GM12864 (cell line): ENCODE data around the gene THRA.
A peak's percentile ranks its signal among the peaks of the same experiment; 100 is the strongest.

ENCODE experiments used
- DNase-seq: peaks from one replicate; pipeline ENCODE4 v3.0.0-alpha.2; 2011; ENCODE audit warnings: low read depth
- H3K4me3 ChIP-seq: 2 replicates; pipeline ENCODE4 v1.5.1; 2011; ENCODE audit warnings: mild to moderate bottlenecking, low read depth, low read length, control low read depth
- TF ChIP-seq, protein P1 (sequence below): IDR thresholded peaks from 2 replicates; pipeline ENCODE4 v1.5.1; 2011; ENCODE audit warnings: low read depth, mild to moderate bottlenecking, moderate library complexity, low read length, control low read depth, inconsistent platforms; ENCODE audit errors: missing control alignments

THRA gene

DNA sequence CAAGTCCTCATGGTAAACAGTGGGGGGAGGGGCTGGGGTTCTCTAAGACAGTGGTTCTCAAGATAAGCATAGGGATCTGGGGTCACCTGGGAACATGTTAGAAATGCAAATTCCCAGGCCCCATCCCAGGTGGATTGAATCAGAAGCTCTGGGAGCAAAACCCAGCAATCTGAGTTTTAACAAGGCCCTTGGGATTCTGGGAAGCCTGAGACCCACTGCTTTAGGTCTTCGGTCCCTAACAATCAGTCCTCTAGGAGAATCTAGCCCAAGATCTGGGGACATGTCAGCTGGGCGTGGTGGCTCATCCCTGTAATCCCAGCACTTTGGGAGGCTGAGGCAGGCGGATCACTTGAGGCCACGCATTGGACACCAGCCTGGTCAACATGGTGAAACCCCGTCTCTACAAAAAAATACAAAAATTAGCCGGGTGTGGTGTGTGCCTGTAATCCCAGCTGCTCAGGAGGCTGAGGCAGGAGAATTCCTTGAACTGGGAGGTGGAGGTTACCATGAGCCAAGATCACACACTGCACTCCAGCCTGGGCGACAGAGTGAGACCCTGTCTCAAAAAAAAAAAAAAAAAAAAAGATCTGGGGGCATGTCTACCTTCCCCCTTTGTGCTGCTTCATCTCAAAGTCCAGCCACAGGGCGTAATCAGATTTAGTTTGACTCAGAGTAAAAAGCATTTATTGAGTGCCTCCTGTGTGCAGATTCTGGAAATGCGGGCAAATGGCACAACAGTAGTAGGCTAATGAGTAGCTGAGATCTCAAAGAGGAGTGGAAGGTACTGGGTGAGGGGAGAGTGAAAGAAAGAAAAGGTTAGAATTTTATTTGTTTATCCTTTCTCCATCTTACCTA lies 46.4 kb downstream of the THRA start:
- no peak for DNase-seq
- TF ChIP-seq, protein P1, sequence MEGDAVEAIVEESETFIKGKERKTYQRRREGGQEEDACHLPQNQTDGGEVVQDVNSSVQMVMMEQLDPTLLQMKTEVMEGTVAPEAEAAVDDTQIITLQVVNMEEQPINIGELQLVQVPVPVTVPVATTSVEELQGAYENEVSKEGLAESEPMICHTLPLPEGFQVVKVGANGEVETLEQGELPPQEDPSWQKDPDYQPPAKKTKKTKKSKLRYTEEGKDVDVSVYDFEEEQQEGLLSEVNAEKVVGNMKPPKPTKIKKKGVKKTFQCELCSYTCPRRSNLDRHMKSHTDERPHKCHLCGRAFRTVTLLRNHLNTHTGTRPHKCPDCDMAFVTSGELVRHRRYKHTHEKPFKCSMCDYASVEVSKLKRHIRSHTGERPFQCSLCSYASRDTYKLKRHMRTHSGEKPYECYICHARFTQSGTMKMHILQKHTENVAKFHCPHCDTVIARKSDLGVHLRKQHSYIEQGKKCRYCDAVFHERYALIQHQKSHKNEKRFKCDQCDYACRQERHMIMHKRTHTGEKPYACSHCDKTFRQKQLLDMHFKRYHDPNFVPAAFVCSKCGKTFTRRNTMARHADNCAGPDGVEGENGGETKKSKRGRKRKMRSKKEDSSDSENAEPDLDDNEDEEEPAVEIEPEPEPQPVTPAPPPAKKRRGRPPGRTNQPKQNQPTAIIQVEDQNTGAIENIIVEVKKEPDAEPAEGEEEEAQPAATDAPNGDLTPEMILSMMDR, result peak; percentile 28
- no peak overlapping the region for H3K4me3 ChIP-seq

DNA sequence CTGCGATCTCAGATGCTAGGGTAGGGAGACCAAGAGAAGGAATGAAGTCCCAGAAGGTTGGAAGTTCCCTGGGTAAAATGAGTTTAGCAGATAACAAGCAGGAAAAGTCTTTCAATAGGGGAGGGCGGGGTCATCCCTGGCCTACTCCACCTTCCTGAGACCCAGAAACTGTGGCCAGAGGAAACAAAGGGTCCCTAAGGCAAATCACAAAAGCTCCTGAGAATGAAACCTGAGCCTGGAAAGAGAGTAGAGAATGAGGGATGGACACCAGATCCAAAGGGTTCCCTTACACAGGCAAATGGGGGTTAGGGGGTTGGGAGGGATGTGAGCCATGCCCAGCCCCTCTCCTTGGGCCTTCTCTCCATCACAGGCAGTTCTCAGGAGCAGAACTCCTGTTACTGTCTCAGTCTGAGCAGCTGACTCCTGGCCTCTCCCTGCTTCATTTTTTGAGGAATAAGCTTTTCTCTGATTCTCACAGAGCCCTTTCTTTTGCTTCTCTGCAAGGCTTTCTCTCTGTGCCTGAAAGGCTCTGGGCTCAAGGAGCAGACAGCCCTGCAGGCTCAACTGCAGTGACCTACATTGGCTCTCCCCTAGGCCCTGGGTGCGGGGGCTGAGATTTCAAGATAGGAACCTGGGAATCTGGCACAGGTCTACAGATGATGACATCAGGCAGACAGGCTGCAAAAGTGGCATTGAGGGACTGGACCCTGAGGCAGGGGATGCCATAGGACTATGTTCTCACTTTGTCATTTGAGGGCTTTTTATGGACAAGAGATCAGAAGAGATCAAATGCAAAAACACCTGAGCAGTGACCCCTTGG lies 47.5 kb downstream of the THRA start:
- no peak overlapping the region for H3K4me3 ChIP-seq
- TF ChIP-seq, protein P1, result no peak
- no peak for DNase-seq

DNA sequence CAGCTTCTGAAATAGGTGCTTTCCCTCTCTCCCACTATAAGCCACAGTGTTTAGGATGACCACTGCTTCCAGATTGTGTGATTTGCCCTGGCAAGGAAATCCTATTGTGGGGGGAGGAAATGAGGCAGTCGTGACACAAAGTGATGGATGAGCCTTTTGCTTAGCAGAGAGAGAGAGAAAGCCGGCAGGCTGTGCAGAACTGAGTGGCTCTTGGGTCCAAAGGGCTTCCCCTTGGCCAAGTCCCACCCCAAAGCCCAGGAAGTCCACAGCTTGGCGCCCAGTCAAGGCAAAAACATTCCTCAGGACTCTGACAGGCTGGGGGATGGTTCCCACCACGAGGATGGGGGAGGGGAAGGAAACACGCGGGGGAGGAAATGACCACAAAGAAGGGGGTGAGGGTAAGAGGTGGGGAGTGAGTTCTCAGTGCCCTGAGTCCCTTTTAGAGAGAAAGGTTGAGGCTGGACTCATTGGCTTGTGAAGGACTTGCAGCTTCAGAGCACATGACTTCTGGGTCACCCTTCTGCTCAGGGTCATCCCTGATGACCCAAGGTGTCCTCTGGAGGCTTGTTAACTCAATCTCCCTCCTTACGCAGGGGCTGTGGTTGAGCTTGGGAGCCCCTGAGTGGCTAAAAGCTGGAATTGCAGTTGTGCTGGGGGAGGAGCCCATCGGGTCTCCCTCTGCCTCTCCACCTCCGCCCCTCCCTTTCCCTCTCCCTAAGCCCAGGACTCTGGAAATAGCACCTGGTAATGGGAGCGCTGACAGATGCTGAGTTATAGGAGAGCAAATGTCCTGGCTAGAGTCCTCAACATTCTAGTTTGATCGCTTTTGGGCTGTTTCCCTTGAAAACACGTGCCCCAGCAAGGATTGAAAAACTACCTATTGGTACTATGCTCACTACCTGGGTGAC lies 48.7 kb downstream of the THRA start:
- TF ChIP-seq, protein P1, result peak; percentile 88
- peak; percentile 55 for DNase-seq
- no peak overlapping the region for H3K4me3 ChIP-seq

DNA sequence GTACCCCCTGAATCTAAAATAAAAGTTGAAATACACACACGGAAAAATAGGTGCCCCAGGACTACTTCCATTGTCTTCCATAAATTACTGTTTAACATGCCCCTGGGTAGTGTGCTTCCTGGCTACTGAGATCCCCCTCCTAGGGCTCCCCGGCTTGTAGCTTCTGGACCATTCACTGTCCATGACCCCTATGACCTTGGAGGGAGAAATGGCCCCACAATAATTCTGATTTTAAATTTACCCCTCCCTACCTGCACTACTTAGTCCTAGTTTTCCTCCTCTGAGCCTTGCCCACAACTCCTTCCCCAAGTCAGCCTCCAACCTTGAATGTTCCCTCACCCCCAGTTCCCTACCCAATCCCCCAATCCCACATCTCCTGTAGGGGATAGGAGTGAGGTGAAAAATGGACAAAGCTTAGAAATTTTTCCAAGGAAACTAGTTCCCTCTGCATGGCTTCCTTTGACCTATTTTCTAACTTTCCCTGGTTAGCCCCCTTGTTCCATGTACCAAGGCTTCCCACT lies 49.5 kb downstream of the THRA start:
- H3K4me3 ChIP-seq, result no peak overlapping the region
- TF ChIP-seq, protein P1, result no peak
- DNase-seq, result no peak

DNA sequence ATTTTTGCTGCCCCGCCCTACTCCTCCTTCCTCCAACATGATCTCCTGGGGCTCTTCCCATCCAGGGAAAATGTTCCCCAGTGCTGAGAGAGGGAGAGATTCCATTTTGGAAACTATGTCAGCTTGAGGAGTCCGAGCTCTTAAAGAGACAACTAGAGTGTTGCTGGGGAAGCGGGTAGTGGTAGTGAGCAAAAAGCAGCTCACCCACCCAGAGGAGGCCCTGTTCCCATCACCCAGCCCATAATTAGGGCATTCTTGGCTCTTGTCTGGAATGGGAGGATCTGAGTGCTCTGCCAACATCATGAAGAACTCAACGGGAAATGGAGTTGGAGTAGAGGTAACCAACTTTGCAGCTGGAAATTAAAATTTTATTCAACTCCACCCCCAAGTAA lies 49.9 kb downstream of the THRA start:
- H3K4me3 ChIP-seq, result no peak overlapping the region
- DNase-seq, result no peak
- TF ChIP-seq, protein P1, result no peak
